HG02884 (cell line): Measurements from ENCODE around the gene RMI1.
"Not testable (repeated sequence)": the region's sequence is repeated elsewhere in the genome, so short reads cannot be mapped to it uniquely, and the experiment has no call there.

ENCODE experiments used
- ATAC-seq: cut with Tn5 transposase; IDR thresholded peaks from one replicate; pipeline ENCODE4 v1.9.1; 2021; ENCODE audit warnings: mild to moderate bottlenecking, moderate library complexity; ENCODE audit not compliant: unreplicated experiment

Gene RMI1

GRCh38 chr9:83980395-83981125 lies at the start of gene RMI1:
RMI1 (plus strand) TSS chr9:83980805; CDS start chr9:84000987, 20,182 bp downstream.
- peak; percentile 61 for ATAC-seq

DNA sequence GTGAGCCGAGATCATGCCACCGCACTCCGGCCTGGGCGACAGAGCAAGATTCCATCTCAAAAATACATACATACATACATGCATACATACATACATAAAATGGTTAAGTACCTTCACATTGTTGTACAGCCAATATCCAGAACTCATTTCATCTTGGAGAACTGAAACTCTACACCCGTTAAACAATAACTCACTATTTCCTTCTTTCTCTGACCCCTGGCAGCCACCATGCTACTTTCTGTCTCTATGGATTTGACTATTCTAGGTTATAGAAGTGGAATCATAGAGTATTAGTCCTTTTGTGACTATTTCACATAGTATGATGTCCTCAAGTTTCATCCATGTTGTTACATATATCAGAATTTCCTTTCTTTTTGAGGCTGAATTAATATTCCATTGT lies 49.7 kb upstream of the RMI1 start:
- no peak for ATAC-seq

DNA sequence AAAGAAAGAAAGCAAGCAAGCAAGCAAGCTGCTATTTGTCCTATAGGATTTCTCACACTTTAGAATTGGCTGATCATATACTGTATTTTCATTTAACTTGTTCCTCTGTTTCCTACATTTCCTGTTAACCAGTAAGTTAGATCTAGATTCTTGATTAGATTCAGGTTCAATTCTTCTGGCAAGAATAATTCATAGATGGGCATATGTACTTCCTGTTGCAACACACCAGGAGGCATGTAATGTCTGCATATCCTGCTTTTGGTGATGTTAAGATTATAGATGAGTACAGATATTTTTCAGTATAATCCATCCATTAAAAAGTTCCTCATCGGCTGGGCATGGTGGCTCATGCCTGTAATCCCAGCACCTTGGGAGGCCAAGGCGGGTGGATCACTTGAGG lies 48.6 kb upstream of the RMI1 start:
- no peak for ATAC-seq

GRCh38 chr9:83932851-83933250 lies 47.8 kb upstream of the RMI1 start:
- no peak for ATAC-seq

DNA sequence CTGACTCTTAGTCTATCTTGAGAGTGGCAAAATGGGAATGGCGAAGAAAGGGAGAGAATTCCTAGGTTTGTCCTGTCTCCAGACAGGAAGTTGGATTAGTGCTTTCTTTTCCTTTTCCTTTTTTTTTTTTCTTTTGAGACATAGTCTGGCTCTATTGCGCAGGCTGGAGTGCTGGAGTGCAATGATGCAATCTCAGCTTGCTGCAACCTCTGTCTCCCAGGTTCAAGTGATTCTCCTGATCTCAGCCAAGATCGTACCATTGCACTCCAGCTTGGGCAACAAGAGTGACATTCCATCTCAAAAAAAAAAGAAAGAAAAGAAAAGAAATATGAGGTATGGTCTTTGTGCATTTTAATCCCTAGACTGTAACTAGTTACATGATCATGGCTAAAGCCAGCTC lies 46.8 kb upstream of the RMI1 start:
- no peak for ATAC-seq

DNA sequence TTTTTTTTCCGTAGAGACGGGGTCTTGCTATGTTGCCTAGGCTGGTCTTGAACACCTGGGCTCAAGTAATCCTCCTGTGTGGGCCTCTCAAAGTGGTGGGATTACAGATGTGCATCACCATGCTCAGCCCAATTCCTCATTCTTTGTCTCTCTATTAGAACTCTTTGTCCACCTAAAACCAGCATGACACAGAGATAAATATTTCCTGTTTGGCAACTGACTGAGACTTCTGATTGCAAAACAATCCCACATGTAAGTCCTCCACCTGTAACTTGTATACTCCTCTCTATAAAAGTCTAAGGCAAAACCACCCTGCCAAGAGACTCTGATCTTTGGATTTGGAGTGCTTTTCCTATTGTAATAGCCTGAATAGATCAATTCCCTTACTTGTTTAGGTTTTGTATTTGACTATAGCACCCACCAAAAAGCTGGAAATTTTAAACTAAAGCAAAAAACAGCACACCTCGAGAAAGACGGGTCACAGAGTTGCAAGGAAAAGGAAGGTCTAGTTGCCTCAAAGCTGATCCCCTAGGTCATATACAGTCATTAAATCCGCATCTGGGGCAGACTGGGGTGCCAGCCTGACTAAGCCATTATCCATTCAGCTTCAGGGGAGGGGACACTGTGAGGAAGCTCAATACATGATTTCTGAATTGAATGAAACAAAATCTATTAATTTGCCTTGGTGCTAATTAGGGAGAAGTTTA lies 45.9 kb upstream of the RMI1 start:
- no peak for ATAC-seq

DNA sequence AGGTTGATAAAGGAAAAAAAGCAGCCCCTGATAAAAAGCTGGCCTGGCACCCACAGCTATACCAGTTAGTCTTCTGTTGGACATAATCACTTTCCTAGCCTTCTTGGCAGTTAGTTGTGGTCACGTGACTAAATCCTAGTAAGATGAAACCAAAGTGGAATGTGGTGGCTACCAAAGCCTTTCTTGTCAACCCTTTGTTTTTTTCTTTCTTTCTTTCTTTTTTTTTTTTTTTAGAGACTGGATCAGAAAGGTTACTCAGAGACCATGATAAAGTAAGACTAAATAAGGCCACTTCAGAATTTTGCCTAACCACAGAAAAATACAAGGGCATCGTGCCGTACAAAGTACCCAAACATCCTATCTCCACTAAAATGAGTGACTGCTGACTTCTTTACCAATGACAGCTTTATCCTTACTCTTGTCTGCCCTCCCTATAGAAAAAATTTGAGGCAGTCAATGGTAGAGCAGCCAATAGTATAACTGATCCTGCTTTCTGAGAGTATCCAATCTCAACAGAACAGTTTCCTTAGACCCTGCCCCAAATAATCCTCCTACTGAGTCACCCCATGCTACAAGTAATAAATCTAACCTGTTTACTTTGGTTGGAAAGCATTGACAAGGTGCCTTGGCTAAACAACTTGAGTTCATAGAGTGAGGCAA lies 45.2 kb upstream of the RMI1 start:
- no peak for ATAC-seq

GRCh38 chr9:83936523-83936922 lies 44.1 kb upstream of the RMI1 start:
- no peak for ATAC-seq

- peak; percentile 78 for ATAC-seq
Observed at GRCh38 chr9:83937861-83938455, 42.6 kb upstream of the RMI1 start.

DNA sequence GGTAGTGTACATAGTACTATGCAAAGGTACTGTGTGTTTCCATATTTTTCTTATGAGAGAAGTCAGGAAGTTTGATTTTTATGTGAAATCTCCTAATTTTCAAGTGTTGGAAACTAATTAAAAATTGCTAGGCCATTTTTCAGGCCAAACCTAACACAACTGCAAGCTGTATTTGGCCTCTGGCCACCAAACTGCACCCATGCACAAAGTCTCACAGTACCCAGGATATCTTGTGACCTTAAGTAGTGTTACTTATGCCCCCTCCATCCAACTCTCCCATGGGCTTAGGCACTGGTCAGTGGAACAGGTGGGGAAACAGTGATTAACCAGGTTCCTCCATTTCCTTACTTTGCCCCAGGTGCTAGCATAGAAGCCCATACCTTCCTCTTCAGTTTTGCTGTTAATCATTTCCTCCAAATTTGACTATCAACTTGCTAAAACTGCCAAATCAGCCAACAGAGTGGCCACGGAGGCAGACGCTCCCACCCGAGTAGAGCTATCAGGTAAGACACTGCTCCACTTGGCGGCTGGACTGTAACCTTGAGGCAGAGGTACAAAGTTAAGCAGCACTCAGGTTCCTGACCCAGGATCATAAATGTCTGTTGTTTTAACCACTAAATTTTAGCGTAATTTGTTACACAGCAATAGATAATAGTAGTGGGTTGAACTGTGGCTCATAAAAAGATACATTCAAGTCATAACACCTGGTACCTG lies 39.9 kb upstream of the RMI1 start:
- ATAC-seq: no peak

DNA sequence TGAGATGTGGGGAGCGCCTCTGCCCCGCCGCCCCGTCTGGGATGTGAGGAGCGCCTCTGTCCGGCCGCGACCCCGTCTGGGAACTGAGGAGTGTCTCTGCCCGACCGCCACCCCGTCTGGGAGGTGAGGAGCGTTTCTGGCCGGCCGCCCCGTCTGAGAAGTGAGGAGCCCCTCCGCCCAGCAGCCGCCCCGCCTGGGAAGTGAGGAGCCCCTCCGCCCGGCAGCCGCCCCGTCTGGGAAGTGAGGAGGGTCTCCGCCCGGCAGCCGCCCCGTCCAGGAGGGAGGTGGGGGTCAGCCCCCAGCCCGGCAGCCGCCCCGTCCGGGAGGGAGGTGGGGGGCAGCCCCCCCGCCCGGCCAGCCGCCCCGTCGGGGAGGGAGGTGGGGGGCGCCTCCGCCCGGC lies 32.5 kb upstream of the RMI1 start:
- ATAC-seq: not testable (repeated sequence)

GRCh38 chr9:83956086-83956435 lies 24.5 kb upstream of the RMI1 start:
- ATAC-seq: peak; percentile 57

DNA sequence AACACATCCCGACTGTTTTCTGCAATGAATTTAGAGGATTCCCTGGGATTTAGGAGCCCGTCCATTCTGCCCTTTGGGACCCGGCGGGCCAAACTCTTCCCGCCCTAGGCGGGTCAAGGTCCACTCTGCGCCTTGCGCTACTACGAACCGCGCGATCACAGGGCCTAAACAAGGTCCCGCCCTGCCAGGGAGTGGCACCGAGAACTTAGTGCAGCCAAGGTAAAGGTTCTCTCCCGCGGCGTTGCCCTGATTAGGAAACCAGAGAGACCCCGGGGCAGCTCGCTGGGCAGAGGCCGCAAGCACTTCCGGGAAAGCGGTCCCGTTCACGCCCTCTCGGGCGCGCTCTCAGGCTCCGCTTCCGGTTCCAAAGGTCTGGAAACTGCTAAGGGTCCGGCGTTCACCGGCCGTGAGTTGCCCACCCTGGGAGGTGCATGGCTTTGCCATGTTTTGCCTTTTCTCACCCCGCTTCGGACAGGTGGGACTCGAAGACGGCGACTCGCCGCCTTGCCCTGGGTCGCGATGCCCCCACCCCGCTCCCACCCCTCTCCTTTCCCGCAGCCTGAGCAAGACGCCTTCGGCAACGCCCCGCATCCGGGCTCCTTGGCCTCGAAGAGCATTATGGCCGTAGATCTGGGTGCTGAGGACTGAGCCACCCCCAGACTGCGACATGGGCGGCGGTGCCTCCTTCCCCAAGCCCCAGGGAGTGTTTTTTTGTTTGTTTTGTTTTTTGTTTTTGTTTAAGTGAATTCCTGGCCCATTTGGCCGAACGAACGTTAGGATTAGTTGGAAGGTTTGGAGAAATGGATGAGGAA lies 24.0 kb upstream of the RMI1 start:
- ATAC-seq: peak; percentile 85

DNA sequence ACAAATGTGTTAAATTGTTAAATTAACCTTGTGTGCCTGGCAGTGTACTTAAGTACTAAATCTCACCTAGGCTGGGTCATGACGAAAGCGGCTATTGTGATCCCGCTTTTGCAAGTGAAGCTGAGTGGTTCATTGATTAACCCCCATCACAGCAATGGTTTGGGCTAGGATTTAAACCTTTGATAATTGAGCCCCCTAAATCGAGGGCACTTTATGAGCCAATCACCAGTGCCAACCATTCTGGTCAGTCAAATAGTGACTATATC lies 23.4 kb upstream of the RMI1 start:
- ATAC-seq: no peak

DNA sequence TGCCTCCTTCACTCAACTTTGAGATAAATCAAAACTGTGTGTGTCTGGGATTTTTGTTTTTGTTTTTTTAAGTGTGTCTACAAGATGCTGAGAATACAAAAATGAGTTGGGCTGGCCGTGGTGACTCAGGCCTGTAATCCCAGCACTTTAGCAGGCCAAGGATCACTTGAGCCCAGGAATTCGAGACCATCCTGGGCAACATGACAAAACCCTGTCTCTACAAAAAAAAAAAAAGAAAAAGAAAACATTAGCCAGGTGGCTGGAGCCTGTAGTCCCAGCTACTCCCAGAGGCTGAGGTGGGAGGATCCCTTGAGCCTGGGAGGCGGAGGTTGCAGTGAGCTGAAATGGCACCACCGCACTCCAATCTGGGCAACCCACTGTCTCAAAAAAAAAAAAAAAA lies 21.5 kb upstream of the RMI1 start:
- no peak for ATAC-seq

- no peak for ATAC-seq
Observed at GRCh38 chr9:83960991-83961390, 19.6 kb upstream of the RMI1 start.

DNA sequence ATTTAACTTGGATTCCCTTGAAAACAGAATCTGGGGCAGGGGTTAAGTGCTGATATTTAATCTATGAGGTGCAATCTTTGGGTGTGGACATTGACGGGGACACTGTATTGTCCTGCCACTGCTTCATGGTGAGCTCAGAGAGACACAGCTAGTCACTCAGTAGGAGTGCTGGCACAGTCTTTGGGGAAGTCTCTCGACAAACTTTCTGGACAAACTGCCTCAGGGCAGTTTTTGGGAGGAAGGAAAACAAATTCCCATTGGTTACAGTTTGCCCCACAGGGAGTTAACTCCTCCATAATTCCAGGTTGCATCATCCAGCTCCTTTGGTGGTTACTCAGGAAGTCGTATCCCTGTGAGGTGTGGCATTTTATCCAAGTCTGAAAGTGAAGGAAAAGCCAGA lies 18.4 kb upstream of the RMI1 start:
- ATAC-seq: no peak

GRCh38 chr9:83964973-83965349 lies 15.6 kb upstream of the RMI1 start:
- ATAC-seq: no peak

DNA sequence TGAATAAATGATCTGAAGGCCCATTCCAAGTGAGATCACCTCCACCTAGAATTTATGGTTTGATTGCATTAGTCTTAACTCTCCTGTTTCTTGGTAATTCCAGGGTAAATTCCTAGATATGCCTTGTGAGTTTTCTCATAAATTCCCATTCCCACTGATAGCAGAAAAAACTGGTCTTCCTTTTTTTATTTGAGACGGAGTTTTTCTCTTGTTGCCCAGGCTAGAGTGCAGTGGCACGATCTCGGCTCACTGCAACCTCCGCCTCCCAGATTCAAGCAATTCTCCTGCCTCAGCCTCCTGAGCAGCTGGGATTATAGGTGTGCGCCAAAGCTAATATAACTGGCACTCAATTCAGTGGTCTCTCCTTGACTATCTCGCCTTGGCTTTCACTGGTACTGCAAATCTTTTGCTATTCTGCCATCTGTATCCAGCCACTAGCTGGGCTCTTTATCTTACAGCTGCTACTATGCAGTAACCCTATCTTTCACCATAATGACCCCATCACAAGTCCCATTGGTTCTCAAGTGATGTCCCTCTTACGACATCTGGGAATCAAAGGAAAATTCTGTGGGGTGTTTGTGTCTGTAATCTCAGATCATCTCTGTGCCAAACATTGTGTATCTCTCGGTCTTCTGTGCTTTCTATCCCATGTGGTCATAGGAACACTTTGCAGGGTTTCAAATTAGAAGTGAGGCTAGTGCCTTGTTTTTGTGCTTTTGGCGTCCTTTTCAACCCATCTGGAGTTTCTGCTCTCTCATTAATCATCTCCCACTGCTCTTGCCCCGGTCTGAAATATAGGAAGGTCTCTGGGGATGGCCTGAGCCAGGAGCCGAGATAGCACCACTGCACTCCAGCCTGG lies 15.0 kb upstream of the RMI1 start:
- ATAC-seq: no peak

DNA sequence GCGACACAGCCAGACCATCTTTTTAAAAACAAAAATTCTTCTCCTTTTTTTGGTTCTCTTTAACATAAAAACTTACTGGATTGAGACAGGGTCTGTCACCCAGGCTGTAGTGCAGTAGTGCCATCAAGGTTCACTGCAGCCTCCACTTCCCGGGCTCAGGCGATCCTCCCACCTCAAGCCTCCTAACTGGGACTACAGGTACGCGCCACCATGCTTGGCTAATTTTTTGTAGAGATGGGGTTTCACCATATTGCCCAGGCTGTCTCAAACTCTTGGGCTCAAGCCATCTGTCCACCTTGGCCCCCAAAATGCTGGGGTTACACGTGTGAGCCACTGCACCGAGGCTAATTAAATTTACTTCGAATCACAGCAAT lies 14.4 kb upstream of the RMI1 start:
- no peak for ATAC-seq
